KOPT-K1 (cell line): ENCODE results near the gene SLC2A10.

ENCODE experiments used
- H3K27ac ChIP-seq: fragments of 200-600 bp; sonication (generic); 2 replicates; pipeline ENCODE4 v1.5.1; 2016; ENCODE audit warnings: antibody characterized with exemption, mild to moderate bottlenecking, low read depth, low read length; ENCODE audit not compliant: poor library complexity, severe bottlenecking
- H3K36me3 ChIP-seq: fragments of 200-600 bp; sonication (generic); 2 replicates; pipeline ENCODE4 v1.5.1; 2017; ENCODE audit warnings: antibody characterized with exemption, mild to moderate bottlenecking, low read length, moderate library complexity; ENCODE audit not compliant: insufficient read depth
- H3K9me3 ChIP-seq: fragments of 200-600 bp; sonication (generic); 2 replicates; pipeline ENCODE4 v1.5.1; 2017; ENCODE audit warnings: antibody characterized with exemption, low read length, mild to moderate bottlenecking; ENCODE audit not compliant: insufficient read depth, poor library complexity, severe bottlenecking

SLC2A10 gene

DNA sequence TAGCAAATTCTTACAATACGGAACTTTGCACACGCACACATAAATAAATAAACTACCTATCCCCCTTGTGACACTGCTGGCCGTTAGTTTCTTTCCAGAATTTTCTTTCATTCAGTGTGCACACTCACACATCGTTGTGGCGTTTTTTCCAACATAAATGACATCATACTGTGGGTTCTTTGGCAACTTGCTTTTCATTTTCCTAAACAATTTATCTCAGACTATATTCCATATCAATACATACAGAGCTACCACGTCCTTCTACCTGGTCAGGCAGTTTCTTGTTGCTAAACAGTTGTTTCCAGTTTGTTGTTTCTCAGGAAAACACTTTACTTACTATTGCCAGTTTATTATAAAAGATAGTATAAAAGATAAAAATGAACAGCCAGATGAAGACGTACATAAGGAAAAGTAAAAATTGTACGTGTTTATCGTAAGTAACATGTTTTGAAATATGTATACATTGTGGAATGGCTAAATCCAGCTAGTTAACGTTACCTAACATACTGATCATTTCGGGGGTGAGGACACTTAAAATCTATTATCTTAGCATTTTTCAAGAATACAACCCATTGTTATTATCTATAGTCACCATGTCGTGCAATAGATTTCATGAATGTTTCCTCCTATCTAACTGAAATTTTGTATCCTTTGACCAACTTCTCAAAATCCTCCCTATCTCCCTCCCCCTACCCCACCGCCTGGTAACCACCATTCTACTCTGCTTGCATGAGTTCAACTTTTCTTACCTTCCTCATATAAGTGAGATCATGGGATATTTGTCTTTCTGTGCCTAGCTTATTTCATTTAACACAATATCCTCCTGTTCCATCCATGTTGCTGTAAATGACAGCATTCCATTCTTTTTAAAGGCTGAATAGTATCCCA lies 19.0 kb upstream of the SLC2A10 start:
- H3K9me3 ChIP-seq, result no peaks in the 10 kb centered on the region
- H3K27ac ChIP-seq, result peak overlapping the region; percentile 84

DNA sequence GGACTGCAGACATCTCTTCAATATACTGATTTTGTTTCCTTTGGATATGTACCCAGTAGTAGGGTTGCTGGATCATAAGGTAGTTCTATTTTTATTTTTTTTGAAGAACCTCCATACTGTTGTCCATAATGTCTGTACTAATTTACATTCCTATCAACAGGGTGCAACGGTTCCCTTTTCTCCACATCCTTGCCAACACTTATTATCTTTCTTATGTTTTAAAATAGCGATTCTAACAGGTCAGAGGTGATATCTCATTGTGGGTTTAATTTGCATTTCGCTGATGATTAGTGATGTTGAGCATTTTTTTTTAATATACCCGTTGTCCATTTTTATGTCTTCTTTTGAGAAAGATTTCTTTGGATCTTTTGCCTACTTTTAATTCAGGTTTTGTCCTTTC lies 18.3 kb upstream of the SLC2A10 start:
- no peak overlapping the region for H3K27ac ChIP-seq
- H3K9me3 ChIP-seq, result no peaks in the 10 kb centered on the region
- H3K36me3 ChIP-seq, result peaks cover 15% of the 10 kb centered on the region

More for the DNA sequence above, 19.0 kb upstream of the SLC2A10 start:
- peaks cover 23% of the 10 kb centered on the region for H3K36me3 ChIP-seq

DNA sequence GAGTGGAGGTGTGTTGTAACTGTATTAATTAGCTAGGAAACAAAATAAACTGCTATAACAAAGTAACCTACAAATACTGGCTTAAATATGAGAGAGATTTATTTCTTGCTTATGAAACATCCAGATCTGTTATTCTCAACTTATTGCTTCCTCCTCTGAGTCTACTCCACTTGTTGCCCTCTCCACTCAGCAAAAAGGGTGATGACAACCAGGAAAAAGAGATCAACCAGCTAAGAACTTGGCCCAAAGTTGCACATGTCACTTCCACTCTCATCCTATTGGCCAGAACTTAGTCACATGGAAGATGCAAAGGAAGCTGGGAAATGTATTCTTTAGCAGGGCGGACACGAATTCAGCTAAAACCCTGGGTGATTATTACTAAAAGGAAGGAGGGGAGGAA lies 15.0 kb upstream of the SLC2A10 start:
- Histone ChIP-seq H3K9me3 (peaks cover 5% of the 10 kb centered on the region), H3K27ac (no peak overlapping the region), H3K36me3 (no peaks in the 10 kb centered on the region)

DNA sequence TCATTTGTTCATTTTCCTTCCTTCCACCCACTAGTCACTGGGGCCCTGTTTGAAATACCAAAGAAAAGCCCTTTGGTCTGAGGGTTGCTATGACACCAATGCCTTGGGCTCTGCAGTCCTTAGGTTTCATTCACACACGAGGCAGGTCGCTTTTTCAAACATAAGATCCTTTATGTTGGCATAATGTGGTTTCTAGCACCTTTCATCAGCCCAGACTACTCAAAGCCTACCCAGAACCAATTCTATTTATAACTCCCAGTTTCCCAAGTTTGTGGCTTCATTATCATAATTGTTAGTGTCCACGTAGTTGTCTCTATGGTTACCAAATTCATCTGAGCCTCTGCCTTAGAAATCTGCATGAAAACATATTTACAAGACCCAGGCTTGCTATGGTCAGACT lies 13.6 kb upstream of the SLC2A10 start:
- H3K36me3 ChIP-seq, result no peaks in the 10 kb centered on the region
- H3K27ac ChIP-seq, result no peak overlapping the region
- H3K9me3 ChIP-seq, result peaks cover 8% of the 10 kb centered on the region

DNA sequence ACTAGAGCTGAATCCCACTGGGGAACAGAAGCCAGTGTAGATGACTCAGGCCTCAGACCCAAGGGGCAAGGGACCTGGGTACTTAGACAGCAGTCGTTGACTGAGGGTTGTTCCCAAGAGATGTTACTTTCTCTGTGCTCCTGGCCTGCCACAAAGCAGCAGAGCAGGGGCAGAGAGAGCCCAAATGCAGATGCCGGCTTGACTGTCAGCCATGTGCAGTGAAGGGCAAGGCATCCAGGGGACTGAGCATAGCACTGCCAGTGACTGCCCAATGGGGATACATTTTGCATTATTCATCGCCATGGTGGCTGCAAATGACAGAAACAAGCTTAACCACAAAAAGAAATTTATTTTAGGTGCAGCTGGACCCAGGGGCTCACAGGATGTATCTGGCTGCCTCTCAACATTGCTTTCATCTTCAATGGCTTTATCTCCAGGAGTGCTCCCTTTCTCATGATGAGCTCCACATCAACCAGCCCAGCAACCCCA lies 12.6 kb upstream of the SLC2A10 start:
- H3K27ac ChIP-seq, result no peak overlapping the region

DNA sequence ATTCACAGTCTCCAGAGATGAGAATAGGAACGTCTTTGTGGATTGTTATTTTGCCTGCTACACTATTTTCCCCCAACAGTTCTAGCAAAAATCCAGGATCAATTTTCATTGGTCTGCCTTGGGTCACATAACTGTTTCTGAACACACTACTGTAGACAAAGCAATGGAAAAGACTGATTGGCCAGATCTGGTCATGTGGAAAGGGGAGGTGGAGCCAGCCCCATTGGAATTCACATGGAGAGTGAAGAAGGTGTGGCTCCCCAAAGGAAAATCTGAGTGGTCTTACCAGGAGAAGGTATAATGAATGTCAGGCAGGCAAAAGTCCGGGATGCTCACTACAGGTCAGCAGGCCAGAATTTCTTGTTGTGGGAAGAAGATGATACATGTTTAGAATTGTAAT lies 10.7 kb upstream of the SLC2A10 start:
- no peaks in the 10 kb centered on the region for H3K36me3 ChIP-seq
- peaks cover 8% of the 10 kb centered on the region for H3K9me3 ChIP-seq
- no peak overlapping the region for H3K27ac ChIP-seq

More for the DNA sequence above, 12.6 kb upstream of the SLC2A10 start:
- Histone ChIP-seq H3K36me3 (no peaks in the 10 kb centered on the region), H3K9me3 (peaks cover 8% of the 10 kb centered on the region)

DNA sequence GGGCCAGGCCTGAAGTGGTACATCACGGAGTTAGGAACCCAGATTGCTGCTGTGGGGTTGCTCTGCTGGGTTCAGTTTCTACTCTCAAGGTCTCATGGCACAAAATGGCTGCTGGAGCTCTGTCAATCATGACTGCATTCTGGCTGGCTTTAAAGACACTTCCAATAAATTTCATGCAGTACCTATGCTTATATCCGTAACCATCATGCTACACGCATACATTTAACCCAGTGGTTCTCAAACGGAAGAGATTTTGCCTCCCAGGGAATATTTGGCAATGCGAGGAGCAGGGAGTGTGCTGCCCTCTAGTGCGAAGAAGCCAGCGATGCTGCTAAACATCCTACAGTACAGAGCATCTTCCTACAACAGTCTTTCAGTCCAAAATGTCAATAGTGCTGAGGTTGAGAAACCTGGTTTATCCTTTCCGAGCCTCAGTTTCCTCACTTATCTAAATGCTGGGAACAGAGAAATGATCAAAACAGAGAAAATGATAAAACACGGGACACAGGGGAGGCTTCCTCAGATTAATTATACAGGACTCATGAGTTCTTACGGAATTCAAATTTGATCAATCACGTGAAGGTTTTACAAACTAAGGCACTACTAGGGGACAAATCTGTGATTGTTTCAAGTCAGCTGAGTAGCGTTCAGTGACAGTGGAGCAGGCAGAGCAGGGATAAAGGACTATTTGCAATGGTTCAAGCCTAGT lies 9.6 kb upstream of the SLC2A10 start:
- Histone ChIP-seq H3K27ac (no peak overlapping the region), H3K9me3 (peaks cover 8% of the 10 kb centered on the region)

DNA sequence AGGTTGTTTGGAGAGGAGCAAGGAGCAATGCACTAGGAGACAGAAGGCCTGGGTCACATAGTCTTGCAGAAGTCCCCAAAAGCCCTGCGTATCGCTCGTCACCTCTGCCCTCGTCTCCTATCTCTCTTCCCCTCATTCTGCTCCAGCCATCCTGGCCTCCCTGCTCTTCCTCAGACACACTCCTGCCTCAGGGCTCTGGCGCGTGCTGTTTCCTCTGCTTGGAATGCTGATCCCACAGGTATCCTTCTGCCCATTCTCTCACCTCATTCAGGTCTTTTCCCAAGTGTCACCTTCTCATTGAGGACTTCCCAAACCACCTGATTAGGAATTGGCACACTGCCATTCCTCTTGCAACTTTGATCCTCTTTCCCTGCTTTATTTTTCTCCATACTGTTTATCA lies 9.0 kb upstream of the SLC2A10 start:
- peaks cover 14% of the 10 kb centered on the region for H3K9me3 ChIP-seq
- H3K27ac ChIP-seq, result no peak overlapping the region
- H3K36me3 ChIP-seq, result no peaks in the 10 kb centered on the region

More for the DNA sequence above, 9.6 kb upstream of the SLC2A10 start:
- H3K36me3 ChIP-seq, result no peaks in the 10 kb centered on the region

DNA sequence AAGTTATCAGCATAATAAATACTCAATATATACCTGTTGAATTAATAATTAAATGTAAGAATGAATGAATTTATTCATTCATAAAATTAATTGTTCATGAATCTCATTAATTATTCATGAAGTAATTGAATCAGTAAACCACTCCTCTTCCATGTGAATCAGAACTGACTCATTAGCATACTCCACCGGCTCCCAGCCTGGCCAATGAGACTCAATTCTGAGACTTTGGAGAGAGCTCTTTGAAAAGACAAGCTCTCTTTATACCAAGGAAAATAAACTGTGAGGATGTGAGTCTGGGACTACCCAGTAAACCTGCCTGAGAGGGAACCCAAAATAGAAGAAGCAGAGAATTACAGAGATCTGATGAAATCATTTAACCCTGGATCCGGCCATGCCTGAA lies 8.4 kb upstream of the SLC2A10 start:
- Histone ChIP-seq H3K27ac (no peak overlapping the region), H3K36me3 (no peaks in the 10 kb centered on the region), H3K9me3 (peaks cover 19% of the 10 kb centered on the region)

DNA sequence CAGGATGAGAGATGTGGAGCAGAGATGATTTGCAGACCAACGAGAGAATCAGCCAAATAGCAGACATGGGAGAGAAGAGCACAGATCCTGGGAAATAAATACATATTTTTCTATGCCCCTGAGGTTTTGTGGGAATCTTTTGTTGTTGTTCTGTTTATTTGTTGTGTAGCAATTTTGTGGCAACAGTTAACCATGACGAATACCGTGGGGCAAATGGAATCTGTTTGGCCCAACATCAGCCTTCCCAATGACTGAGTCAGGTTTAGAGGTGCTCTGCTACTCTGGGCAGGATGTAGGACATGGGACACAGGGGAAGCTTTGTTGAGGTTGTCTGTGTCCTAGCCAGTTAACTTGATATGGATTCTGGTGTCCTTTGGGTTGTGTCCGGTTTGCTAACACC lies 7.9 kb upstream of the SLC2A10 start:
- Histone ChIP-seq H3K27ac (no peak overlapping the region), H3K36me3 (no peaks in the 10 kb centered on the region), H3K9me3 (peaks cover 24% of the 10 kb centered on the region)

DNA sequence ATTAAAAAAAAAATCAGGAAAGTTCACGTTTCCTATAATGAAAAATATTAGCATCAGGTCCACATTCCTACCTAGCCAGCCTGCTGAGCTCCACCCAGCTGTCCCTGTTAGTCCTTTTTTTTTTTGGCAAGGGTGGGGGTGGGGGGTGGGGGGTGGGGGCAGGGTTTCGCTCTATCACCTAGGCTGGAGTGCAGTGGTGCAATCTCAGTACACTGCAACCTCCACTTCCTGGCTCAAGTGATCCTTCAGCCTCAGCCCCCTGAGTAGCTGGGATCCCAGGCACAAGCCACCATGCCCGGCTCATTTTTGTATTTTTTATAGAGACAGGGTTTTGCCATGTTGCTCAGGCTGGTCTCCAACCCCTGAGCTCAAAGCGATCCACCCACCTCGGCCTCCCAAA lies 7.5 kb upstream of the SLC2A10 start:
- Histone ChIP-seq H3K9me3 (peaks cover 29% of the 10 kb centered on the region), H3K27ac (no peak overlapping the region), H3K36me3 (no peaks in the 10 kb centered on the region)

DNA sequence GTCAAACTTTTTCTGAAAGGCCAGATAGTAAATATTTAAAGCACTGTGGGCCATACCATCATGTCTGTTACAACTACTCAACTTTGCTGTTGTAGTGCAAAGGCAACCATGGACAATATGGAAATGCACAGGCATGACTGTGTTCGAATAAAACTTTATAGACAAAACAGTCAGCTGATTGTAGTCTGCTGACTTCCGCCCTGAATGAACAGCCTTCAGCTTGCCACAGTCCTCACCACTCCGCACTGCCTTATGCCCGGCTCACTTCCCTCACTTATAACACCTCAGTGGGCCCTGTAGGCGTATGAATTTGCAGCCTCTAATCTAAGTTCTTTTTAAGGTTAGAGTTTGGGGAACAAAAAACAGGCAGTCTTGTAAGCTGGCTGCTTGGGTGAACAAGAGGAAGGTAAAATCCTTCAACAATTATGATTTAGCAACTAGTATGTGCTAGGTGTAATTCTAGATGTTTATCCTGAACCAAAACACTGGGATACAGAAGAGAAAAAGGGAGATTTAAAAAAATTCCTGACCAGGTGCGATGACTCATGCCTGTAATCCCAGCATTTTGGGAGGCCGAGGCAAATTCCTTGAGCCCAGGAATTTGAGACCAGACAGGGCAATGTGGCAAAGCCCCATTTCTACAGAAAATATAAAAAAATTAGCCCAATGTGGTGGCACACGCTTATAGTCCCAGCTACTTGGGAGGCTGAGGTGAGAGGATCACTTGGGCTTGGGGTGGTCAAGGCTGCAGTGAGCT lies 6.8 kb upstream of the SLC2A10 start:
- Histone ChIP-seq H3K9me3 (peaks cover 34% of the 10 kb centered on the region), H3K27ac (no peak overlapping the region), H3K36me3 (no peaks in the 10 kb centered on the region)

DNA sequence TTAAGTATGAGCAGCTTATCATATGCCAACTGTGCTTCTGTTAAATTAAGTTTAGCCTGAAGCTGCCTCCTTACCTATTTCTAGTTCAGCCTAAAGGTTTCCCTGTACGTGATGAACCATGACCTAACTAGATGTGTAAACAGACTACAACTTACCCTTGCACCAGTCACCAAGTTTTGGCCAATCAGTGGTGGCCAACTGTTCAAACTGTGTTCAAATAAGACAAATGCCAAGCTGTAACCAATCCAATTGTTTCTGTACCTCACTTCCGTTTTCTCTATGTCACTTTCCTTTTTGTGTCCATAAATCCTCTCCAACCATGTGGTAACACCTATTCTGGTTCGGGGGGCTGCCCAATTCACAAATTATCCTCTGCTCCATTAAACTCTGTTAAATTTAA lies 6.0 kb upstream of the SLC2A10 start:
- Histone ChIP-seq H3K27ac (no peak overlapping the region), H3K36me3 (no peaks in the 10 kb centered on the region), H3K9me3 (peaks cover 31% of the 10 kb centered on the region)

DNA sequence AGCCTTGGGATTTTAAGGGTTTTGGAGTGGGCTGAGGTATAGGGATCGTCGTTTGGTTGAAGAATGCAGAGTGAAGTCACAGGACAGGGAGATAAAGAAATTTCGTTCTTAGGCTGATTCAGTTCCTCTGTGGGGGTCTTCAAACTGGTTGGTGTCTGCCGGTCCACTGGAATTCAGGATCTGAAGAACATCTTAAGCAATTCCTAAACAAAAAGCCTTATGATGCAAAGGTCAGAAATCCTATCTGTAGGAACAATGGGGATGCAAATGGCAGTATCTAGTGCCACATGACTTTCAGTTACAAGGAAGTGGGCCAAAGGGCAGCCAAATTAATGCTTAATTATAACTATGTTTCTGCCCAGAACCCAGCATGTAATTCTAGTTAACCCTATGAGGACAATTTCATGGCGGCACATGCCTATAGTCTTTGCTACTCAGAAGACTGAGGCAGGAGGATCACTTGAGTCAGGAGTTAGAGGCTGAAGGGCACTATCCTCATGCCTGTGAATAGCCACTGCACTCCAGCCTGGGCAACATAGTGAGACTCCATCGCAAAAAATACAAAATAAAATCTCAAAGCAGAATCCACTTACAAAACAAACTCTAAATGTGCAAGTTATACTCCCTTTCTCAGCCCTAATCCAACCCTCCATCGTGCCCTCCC lies 4.6 kb upstream of the SLC2A10 start:
- peaks cover 31% of the 10 kb centered on the region for H3K9me3 ChIP-seq
- H3K27ac ChIP-seq, result no peak overlapping the region
- H3K36me3 ChIP-seq, result no peaks in the 10 kb centered on the region

DNA sequence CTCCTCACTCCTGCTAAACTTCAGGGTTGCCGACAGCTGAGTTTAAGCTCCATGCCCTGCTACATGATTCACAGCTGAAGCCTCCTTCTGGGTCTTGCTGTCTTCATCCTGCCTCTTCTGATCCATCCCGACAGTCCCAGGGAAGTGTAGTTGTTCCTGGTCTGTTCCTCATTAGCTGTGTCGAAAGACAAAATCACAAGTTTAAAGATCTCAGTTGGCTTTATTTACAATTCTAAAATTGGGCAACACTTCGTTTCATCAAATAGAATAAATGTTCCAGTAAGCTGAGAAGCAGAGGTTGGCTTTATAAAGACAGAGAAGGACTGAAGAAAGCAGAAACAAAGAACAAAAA lies 4.1 kb upstream of the SLC2A10 start:
- Histone ChIP-seq H3K36me3 (no peaks in the 10 kb centered on the region), H3K27ac (no peak overlapping the region), H3K9me3 (peaks cover 34% of the 10 kb centered on the region)
